ENCODE data around the gene HNRNPUL1. TPM values are rescaled to one million over a fixed set of nuclear protein-coding genes. Genes with fewer than 3 reads are reported as not detected.

HNRNPUL1 gene
- total and polyA plus RNA-seq, 9 of the 15 experiments (the other 6 are each of a cell fraction or from before 2014, with no cell fraction given) = 7.3 to 211 (median 85.0) TPM

GRCh38 chr19:41353466-41354342 is 89.5 kb downstream of the HNRNPUL1 start, which contains the start of gene TGFB1 (continued):
- TF ChIP-seq E2F8 (IDR thresholded peaks at IDR 0.05; ENCODE audit: low read depth, partially characterized antibody) (no peak), MYBL2 (IDR thresholded peaks at IDR 0.05; ENCODE audit: low read depth) (no peak), MYBL2 (CRISPR knock-in tag; IDR thresholded peaks at IDR 0.05; ENCODE audit: borderline replicate concordance) (no peak), ZNF174 (CRISPR knock-in tag; IDR thresholded peaks at IDR 0.05) (no peak), ZNF764 (CRISPR knock-in tag; IDR thresholded peaks at IDR 0.05; ENCODE audit: low read depth) (no peak), LCOR (CRISPR knock-in tag; IDR thresholded peaks at IDR 0.05) (peak; percentile 81), RBM15 (IDR thresholded peaks at IDR 0.05; ENCODE audit: insufficient read depth, low read length) (no peak), EP400 (IDR thresholded peaks at IDR 0.05) (no peak; the same call in 1 of the 2 replicates), ZFP1 (CRISPR knock-in tag; IDR thresholded peaks at IDR 0.05) (no peak), TEAD2 (tag; IDR thresholded peaks at IDR 0.05) (no peak), RBBP5 (IDR thresholded peaks at IDR 0.05; ENCODE audit: borderline replicate concordance, insufficient read depth, low read length, poor library complexity, severe bottlenecking) (no peak), NBN (IDR thresholded peaks at IDR 0.05; ENCODE audit: low read depth) (0 out of 2 replicates have a peak, but pooled peaks have one; percentile 38), DIDO1 (tag; IDR thresholded peaks at IDR 0.05; ENCODE audit: low read depth) (no peak), MCM2 (IDR thresholded peaks at IDR 0.05; ENCODE audit: low read depth) (peak; percentile 93), ZSCAN32 (CRISPR knock-in tag; IDR thresholded peaks at IDR 0.05) (no peak), MAZ (CRISPR knock-in tag; conservative IDR thresholded peaks at IDR 0.05 in 1 of 2, IDR thresholded peaks at IDR 0.05 in 1 of 2) (peak; percentile 92 to 98), ZNF586 (CRISPR knock-in tag; conservative IDR thresholded peaks at IDR 0.05) (no peak), PHB2 (IDR thresholded peaks at IDR 0.05; ENCODE audit: low read depth) (no peak), KDM4B (IDR thresholded peaks at IDR 0.05; ENCODE audit: borderline replicate concordance in 2 of 2, low read depth in 1 of 2) (peak in 1 of 2 experiments; percentile 84; a peak in 2 of 4 replicates), MYNN (IDR thresholded peaks at IDR 0.05) (0 out of 2 replicates have a peak, but pooled peaks have one; percentile 24), MYNN (CRISPR knock-in tag; IDR thresholded peaks at IDR 0.05) (no peak), CBFA2T2 (conservative IDR thresholded peaks at IDR 0.05) (no peak)
- TF ChIP-seq, protein P1, sequence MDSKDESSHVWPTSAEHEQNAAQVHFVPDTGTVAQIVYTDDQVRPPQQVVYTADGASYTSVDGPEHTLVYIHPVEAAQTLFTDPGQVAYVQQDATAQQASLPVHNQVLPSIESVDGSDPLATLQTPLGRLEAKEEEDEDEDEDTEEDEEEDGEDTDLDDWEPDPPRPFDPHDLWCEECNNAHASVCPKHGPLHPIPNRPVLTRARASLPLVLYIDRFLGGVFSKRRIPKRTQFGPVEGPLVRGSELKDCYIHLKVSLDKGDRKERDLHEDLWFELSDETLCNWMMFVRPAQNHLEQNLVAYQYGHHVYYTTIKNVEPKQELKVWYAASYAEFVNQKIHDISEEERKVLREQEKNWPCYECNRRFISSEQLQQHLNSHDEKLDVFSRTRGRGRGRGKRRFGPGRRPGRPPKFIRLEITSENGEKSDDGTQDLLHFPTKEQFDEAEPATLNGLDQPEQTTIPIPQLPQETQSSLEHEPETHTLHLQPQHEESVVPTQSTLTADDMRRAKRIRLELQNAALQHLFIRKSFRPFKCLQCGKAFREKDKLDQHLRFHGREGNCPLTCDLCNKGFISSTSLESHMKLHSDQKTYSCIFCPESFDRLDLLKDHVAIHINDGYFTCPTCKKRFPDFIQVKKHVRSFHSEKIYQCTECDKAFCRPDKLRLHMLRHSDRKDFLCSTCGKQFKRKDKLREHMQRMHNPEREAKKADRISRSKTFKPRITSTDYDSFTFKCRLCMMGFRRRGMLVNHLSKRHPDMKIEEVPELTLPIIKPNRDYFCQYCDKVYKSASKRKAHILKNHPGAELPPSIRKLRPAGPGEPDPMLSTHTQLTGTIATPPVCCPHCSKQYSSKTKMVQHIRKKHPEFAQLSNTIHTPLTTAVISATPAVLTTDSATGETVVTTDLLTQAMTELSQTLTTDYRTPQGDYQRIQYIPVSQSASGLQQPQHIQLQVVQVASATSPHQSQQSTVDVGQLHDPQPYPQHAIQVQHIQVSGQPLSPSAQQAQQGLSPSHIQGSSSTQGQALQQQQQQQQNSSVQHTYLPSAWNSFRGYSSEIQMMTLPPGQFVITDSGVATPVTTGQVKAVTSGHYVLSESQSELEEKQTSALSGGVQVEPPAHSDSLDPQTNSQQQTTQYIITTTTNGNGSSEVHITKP (IDR thresholded peaks at IDR 0.05; ENCODE audit: partially characterized antibody) = no peak

All from K562 (cell line).